Measurements from ENCODE around the gene CRYZL1.
A peak's percentile ranks its signal among the peaks of the same experiment; 100 is the strongest.
"Not testable (repeated sequence)": the region's sequence is repeated elsewhere in the genome, so short reads cannot be mapped to it uniquely, and the experiment has no call there.

Gene CRYZL1

DNA sequence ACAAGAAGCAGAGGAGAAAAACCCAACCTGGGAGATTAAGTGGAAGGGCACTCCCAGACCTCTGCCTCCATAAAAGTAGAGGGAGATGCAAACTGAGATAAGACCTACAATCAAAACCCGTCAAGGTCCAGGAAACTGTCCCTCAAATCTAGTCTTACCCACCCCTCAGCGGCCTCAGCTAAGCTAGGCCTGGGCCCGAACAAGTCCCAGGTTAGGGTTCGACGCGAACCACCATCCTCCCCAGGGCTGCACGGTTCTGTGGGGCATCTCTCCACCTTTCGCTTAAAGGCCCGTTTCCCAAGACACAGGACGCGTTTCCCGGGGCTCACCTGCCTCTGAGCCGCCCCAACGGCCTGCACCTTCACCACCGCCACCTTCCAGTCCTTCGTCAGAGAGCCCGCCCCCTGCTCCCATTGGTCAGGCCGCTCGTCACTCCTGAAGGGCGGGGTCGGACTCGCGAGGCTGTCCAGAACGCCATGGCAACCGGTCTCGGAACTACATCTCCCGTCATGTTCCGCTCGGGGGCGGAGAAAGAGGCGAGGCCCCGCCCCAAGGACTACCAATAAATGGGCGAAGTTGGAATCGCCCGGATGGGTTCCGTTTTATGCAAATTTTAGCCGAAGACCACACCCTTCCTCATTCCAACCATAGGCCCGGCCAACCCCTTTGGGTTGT is at the start of gene CRYZL1:
CRYZL1 (minus strand) TSS at position 390 of the 675 bp plus-strand sequence. CDS start 10,190 bp downstream, outside the sequence.
- peak; percentile 100 for DNase-seq

DNA sequence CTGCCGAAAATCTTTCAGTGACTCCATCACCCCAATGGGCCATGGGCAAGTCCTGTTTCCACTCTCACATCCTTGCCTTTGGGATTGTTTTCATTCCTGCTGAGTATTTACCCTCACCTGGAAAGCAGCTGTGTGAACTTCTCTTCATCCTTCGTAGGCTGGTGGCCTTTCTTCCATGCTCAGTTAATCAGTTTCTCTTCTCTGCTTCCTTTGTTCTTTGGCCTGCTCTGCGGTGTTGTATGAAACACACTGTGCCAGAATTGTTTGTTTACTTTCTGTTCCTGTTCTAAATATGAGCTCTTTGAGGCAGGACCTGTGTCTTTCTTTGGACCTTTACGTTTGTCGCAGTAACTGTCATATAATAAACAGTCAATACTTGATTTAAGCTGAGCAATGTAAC is 49.3 kb upstream of the CRYZL1 start:
- no peak for DNase-seq

DNA sequence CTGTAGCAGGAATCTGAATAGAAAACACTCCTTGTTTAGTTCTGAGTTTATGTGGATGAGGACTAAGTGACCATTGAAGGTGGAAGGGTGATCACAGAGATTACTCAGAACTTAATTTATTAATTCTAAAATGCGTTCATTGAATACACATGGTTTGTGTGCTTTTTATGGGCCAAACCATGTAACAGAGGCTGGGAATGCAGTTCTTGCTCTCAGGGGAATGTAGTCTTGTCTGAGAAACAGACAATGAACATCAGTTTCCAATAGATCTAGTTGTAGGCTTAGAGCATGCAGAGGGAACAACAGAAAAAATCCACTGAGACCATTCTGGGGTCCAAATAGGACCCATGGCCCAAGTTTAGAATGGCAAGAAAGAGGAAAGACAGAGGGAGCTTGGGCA is 46.8 kb upstream of the CRYZL1 start:
- DNase-seq, result peak; percentile 71

DNA sequence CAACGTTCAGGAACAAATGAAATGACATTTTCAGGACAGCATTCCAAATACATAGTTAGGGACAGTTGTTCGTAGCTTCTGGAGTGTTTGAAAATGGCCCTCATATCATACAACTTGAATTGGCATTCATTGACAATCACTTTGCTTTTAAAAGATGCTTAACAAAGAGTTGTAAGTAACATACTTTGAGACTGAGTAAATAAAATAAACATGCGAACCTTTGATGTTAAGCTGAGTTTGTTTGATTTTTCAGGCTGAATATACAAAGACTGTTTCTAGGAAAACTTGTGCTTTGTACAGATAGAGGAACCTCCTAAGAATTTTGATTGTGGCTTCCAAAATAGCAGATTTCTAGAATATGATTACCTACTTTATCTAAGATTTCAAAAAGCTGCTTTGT is 46.1 kb upstream of the CRYZL1 start:
- DNase-seq, result no peak

DNA sequence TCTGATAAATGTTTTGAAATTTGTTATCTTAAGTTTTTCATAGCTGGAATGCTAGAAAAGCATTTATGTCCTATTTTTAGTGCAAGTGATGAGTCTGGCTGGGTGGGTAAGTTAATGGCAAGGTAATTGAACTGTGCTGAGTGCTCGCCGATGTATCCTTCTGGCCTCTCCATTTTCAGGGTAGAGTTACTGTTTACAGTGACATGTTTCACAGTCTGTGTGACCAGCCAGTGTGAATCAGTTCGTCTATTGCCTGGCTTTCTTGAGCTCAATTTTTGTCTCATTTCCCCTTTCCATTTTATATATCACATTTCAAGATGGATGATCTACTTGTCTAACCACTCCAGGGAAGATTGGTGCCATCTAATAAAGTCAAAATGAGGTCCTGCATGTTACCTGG is 44.8 kb upstream of the CRYZL1 start:
- DNase-seq, result no peak

DNA sequence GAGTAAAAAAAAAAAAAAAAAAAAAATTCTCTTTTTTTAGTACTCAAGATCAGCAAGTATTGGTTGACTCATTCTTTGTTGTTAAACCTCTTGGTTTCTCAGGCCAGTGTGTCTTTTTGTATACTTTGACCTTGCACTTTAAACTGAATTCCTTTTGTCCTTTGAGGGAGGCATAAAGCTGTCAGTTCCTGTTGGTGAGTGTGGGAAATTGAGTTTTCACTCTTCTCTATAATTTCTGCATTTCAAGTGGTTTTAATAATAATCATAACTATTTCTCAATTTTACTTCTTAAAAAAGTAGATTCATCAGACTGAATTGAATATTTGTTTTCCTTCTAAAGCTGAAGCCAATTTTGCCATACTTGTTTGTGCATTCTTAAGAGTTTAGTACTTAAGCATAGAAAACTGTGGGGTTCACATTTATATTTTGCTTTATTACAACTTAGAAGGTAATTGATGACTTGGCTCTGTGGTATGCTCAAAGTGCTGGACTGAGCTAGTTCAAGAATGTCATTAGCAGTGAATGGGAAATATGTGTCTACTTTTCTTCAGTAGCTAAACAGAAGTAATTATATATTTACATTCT is 44.2 kb upstream of the CRYZL1 start:
- DNase-seq, result peak; percentile 83

DNA sequence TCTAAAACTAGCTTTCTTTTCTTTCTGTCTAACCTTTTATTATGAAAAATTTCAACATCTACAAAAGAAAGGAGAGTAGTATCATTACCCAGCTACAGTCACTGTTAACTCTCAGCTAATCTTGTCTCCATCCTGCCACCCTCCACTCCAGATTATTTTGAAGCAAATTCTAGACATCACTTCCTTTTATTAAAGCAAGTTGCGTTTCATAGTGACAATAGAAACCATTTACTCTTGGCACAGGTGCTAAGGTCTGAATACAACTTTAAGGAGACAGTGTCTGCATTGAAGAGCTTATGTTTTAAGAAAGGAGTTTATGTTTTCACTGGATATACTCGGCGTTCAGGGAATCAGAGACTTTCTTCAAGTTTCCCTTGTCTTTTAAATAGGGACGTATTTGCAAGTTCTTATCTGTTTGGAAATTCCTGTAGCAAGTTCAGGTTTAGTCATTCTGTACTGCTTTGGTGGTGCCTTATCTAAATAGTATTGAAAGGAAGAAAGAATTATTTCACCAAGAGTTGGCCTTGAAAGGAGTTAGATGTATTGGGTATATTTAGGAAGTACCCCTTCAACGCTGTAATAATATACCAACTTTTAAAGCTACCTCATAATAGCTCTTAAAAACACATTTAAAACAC is 43.5 kb upstream of the CRYZL1 start:
- no peak for DNase-seq

DNA sequence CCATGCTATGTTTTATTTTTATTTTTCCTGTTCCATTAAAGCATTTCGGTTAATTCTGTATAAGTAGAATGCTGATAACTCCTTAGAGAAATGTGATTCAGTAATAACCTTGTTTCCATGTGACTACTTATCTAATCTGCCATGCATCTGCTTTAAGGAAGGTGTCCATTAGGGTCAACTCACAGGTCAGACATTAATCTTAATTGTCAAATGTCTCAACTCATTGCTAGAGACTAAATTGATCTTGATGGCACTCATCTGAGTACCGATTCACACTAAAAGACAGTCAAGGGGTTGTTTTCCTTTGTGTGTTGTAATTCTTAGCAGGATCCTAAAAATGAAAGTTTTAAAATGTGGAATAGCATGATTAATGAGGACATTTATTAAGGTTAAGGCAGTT is 42.5 kb upstream of the CRYZL1 start:
- DNase-seq, result no peak

DNA sequence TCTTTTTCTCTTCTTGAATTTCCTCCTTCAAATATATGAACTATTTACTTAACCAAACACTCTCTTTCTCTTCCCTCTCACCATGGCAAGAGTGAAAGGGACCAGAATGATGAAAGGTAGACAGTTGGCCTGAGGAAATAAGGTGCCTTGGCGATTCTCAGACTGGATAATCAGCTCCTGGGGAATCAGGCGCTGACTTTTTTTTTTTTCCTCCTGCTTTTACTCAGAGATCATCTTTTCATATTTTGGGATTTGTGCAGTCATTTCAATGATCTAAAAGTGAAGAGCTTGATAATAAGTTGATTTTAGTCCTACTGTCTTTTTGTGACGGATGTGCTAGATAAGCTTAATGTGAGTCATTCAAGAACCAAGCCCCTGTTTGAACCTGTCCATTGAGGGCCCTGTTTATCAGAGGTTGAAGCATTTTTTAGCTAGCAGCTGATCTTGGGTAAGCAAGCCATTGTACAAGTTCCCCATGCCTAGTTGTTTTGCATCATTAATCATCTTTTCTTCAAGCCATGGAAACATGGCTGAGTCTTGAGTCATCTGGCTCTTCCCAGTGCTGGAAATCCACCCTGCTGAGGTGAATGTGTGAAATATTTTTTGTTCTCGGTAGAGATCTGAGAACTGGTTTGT is 41.6 kb upstream of the CRYZL1 start:
- DNase-seq, result peak; percentile 96

DNA sequence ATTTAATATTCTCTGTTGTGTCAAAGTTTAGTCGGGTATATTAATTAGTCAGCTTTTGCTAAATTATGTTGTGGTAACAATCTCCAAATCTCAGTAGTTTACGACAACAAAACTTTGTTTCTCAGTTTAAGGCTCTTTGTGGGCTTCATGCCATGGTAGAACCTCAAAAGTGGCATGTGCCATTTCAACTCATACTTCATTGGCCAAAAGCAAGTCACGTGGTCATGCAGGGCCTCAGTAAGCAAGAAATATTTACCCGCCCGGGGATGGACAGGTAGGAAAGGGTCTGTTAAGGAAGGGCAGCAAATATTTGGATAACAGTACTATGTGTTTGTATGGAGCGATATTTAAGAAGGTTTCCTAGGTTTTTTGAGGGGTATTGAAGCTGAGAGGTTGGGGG is 39.3 kb upstream of the CRYZL1 start:
- no peak for DNase-seq

DNA sequence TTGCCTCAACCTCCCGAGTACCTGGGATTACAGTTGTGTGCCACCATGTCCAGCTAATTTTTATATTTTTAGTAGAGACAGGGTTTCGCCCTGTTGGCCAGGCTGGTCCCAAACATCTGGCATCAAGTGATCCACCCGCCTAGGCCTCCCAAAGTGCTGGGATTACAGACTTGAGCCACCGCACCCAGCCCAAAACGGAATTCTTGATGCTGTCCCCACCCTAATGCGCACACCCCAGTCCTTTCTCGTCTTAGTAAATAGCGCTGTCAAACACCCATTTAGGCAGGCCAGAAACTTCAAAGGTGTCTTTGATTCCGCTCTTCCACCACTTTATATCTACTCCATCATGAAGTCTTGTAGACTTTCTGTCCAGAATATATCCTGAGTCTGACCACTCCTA is 35.9 kb upstream of the CRYZL1 start:
- DNase-seq, result no peak

DNA sequence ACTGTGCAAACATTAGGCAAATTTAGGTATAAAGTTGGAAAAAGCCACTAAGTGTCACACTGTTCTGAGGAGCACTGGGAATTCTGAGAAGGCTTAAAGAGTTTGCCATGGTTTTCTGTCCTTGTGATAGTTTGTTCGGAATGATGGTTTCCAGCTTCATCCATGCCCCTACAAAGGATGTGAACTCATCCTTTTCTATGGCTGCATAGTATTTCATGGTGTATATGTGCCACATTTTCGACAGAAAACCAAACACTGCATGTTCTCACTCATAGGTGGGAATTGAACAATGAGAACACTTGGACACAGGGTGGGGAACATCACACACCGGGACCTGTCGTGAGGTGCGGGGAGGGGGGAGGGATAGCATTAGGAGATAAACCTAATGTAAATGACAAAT is 35.1 kb upstream of the CRYZL1 start:
- DNase-seq, result not testable (repeated sequence)

DNA sequence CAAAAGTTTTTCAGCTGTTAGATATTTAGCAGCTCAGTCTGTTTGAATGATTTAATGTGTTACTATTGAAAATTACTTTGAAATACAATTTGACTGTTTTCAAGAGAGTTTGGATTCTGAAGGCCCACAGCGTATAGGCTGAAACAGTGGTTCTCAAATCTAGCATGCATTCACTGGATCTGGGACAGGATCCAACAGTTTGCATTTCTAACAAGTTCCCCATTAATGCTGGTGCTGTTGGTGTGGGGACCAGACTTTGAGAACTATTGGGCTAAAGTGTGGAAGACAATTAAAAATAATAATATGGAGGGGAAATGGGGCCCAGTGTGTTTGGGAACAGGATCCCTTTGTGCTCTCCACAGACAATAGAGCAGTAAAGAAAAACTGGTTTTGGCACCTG is 32.7 kb upstream of the CRYZL1 start:
- DNase-seq, result no peak

DNA sequence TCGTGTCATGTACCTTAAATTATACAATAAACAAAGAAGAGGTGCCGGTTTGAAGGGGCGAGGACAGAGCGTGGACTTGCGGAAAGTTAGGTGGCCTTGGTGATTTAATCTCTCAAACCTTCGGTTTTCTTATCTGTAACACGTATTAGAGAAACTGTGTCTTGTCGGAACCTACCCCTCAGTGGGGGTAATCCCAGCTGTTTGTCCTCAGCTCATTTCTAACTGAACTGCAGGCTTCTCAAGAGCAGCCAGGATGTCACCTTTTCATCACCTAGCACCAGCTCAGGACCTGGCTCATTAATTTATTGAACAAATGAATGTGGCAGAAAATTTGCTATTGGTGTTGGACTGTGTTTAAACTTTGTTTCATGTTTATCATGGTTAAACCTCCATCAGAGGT is 31.9 kb upstream of the CRYZL1 start:
- DNase-seq, result no peak

DNA sequence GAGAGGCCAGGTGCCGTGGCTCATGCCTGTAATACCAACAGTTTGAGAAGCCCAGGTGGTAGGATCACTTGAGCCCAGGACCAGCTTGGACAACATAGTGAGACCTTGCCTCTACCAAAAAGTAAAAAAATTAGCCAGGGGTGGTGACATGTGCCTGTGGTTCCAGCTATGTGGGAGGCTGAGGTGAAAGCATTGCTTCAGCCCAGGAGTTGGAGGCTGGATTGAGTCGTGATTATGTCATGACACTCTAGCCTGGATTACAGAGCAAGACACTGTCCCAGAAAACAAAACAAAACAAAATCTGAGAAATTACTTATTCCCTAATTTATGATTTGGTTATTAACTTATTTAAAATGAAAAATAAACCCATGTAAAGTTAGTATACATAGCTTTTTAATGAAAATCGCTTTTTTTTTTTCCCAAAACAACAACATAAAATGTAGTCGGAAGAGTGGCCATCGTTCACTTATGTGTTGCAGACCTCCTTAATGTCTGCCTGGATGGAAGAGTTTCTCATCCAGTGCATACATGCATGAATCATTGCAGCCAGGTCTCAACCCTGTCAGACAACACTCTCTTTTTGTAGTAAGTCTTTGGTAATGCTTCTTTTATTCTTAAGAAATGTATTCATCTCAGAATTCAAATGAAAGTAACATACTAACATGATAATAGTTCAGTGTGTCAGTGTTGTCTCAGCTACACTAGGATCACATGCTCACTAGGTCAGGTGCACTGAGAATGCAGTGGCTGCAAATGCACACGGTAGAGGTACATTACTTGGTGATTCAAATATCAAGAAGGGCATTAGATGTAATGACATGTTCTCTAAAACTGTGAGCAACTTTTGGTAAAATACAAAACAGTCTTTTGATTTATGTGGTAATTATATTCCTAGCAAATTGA is 28.8 kb upstream of the CRYZL1 start:
- DNase-seq, result no peak

DNA sequence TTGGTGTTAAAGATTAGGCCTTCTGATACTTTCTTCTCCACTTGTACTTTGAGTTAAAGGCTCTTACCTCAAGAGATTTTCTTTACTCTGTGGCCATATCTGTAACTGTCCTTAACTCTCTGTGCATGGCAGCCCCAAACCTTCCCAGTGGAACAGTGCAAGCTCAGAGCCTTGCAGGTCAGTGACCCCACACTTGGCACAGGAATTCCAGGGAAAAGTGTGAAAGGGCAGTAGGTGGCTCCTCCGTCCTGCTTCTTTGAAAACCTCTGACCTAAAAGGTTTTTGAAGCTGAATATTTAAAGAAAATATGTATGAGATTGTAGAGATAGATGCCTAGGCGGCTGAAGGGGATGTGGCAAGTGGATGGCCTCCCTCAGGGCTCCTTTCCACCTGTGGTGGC is 27.1 kb upstream of the CRYZL1 start:
- DNase-seq, result no peak

DNA sequence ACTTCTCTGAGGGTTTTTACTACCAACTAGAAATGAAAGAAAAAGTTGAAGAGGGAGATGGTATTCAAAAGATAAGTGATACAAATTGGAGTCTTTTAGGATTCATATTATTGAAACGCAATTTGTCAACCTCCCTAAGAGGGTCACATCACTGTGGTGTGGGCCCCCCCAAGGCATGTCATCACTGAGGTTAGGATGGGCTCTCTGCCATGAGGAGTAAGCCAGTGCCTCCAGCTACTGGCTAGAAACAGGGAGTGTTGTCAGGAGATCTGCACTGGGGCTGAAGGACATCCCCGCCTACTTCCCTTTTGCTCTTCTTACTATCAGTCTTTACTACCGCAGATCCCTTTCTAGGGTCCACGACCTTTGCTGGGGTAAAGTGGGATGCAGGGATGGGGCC is 26.6 kb upstream of the CRYZL1 start:
- DNase-seq, result peak; percentile 65

DNA sequence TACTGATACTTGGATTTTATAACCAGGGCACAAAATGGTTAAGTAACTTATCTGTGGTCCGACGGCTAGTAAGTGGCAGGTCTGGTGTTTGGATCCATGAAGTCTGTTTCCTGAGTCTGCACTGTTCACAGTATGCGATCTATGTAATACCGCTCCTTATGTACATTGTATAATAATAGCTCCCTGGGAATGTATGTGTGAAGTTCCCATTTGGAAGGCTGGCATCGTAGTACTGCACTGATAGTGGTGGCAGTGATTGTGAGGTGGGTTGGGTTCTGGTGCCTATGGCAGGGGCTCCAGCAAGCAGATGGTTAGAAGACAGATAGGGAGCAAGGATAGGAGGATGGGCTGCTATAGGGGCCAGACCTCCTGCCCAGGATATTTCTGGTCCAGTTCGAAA is 26.1 kb upstream of the CRYZL1 start:
- no peak for DNase-seq

DNA sequence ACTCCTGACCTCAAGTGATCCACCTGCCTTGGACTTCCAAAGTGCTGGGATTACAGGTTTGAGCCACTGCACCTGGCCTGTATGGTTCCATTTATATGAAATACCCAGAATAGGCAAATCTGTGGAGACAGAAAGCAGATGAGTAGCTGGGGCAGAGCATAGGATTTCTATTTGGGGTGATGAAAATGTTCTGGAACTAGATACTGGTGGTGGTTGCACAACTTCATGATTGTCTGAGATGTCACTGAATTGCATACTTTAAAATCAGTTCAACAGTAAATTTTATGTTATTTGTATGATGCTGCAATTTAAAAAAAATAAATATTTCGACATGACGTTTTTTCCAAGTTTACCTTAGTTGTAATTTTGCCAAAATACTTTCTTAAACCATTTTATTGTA is 24.6 kb upstream of the CRYZL1 start:
- DNase-seq, result no peak

DNA sequence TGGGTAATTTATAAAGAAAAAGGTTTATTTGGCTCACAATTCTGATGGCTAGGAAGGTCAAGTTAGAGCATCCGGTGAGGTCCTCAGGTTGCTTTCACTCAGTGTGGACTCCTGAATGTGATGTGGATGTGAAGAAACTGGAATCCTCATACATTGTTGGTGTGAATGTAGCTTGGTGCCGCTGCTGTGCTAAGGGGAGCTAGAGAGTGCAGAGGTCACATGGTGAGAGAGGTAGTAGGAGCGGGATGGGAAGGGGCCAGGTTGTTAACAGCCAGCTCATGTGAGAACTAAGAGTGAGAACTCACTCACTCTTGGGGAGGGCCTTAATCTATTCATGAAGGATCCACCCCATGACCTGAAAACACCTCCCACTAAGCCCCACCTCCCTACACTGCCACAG is 22.6 kb upstream of the CRYZL1 start:
- no peak for DNase-seq

DNA sequence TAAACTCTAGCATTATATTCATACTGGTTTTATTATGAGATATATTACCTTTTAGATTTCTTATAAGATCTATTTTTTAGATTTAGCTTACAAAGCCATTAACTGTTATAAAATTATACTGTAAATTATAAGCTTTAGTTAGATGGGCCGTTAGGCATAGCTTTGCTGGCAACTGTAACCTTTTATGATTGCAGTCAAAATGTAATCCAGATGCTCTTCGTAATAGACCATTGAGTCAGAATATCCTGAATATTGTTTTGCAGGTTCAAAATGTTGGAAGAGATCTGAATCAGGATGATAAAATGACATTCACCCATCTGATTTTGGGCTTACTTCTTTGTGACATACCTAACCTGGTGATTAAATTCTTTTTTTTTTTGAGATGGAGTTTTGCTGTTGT is 21.7 kb upstream of the CRYZL1 start:
- no peak for DNase-seq

DNA sequence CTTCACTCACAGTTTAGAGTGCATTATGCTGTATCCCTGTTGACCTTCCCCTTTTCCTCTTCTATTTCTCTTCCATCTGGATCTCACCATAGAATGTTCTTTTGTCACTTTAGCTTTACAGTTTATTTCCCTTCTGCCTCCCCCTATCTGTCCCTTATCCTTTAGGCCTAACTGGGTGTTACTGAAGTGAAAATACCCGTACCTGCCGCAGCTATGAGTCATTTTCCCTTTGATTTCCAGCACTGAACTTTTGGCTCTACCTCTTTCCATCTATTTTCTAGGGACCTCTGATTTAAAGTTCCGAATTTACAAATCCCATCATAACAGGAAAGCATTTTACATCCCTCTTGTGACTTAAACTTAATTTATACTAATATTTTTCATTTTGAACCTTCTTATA is 20.5 kb upstream of the CRYZL1 start:
- DNase-seq, result no peak

DNA sequence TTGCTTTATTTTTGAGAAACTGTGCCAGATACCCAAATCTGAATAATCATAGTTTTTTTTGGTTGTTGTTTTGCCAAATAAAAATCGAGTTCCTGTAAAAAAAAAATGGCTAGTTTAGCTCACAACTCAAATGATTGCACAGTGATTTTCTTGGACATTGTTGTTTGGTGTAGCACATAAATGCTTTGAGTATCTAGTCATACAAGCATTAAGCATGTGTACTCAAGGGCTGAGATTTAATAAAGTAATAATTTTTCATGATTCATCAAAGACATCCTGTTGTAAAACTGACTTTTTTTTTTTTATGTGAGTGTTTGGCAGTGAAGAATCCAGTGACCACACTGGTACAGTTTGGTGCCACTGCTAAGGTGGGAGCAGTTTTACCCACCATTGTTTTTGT is 19.6 kb upstream of the CRYZL1 start:
- no peak for DNase-seq

All from fibroblast of upper back skin (primary cell).